Measurements from ENCODE around the gene SERPINA5. TPM values are rescaled to one million over a fixed set of nuclear protein-coding genes. Genes with fewer than 3 reads are reported as not detected.

Gene SERPINA5
- total RNA-seq, 2 experiments from 2014 or later = not detected

GRCh38 chr14:94545131-94545841 is 35.9 kb upstream of the SERPINA5 start:
- Mint-ChIP-seq H3K4me3 (no peak overlapping the region), H3K27ac (no peak overlapping the region), H3K36me3 (ENCODE audit: low read depth) (no peaks in the 10 kb centered on the region), H3K4me1 (ENCODE audit: low read depth) (no peaks in the 10 kb centered on the region), H3K9me3 (no peaks in the 10 kb centered on the region), H3K27me3 (peaks cover 12% of the 10 kb centered on the region)
- POLR2A ChIA-PET = no interaction called here
- intact Hi-C loops (cut with micrococcal nuclease) = no loop called here
- no peak for TF ChIP-seq CTCF (IDR thresholded peaks at IDR 0.05)
- DNase-seq (no peak), ATAC-seq (no peak)
- CTCF ChIA-PET = no interaction called here

GRCh38 chr14:94547151-94547680 is 34.0 kb upstream of the SERPINA5 start:
- intact Hi-C loops (cut with micrococcal nuclease) = no loop called here
- no peaks in the 10 kb centered on the region for H3K9me3 Mint-ChIP-seq

GRCh38 chr14:94547726-94548125 is 33.5 kb upstream of the SERPINA5 start:
- no peak for TF ChIP-seq CTCF (IDR thresholded peaks at IDR 0.05)
- CTCF ChIA-PET = interaction anchor here (1.8 kb wide), 1 partner anchor 114 kb away, joined by 7 read pairs; no protein-coding TSS in a partner anchor
- intact Hi-C loops (cut with micrococcal nuclease) = no loop called here
- Mint-ChIP-seq H3K4me3 (no peak overlapping the region), H3K9me3 (no peaks in the 10 kb centered on the region), H3K27me3 (peaks cover 19% of the 10 kb centered on the region), H3K27ac (no peak overlapping the region), H3K4me1 (ENCODE audit: low read depth) (no peaks in the 10 kb centered on the region), H3K36me3 (ENCODE audit: low read depth) (no peaks in the 10 kb centered on the region)
- ATAC-seq = no peak
- no peak for DNase-seq
- POLR2A ChIA-PET = no interaction called here

More at GRCh38 chr14:94547151-94547680, 34.0 kb upstream of the SERPINA5 start:
- DNase-seq = no peak
- CTCF ChIA-PET = no interaction called here
- TF ChIP-seq CTCF (IDR thresholded peaks at IDR 0.05) = no peak
- no peaks in the 10 kb centered on the region for H3K4me1 Mint-ChIP-seq (ENCODE audit: low read depth)
- H3K36me3 Mint-ChIP-seq (ENCODE audit: low read depth) = no peaks in the 10 kb centered on the region
- H3K4me3 Mint-ChIP-seq = no peak overlapping the region
- ATAC-seq = no peak
- H3K27me3 Mint-ChIP-seq = peaks cover 19% of the 10 kb centered on the region
- H3K27ac Mint-ChIP-seq = no peak overlapping the region
- POLR2A ChIA-PET = no interaction called here

- Mint-ChIP-seq H3K4me1 (ENCODE audit: low read depth) (no peaks in the 10 kb centered on the region), H3K36me3 (ENCODE audit: low read depth) (no peaks in the 10 kb centered on the region), H3K9me3 (no peaks in the 10 kb centered on the region), H3K27me3 (peaks cover 20% of the 10 kb centered on the region), H3K27ac (no peak overlapping the region), H3K4me3 (no peak overlapping the region)
- TF ChIP-seq CTCF (IDR thresholded peaks at IDR 0.05) = no peak
- intact Hi-C loops (cut with micrococcal nuclease) = no loop called here
- ATAC-seq (no peak), DNase-seq (no peak)
- ChIA-PET CTCF (interaction anchor here (0.6 to 1.8 kb wide), 16 partner anchors 8 to 416 kb away, joined by 3 to 12 read pairs (median 4); partner anchors contain the start of genes SERPINA12 and SERPINA4), POLR2A (no interaction called here)
These were observed 32.9 kb upstream of the SERPINA5 start for GRCh38 chr14:94548131-94548998.

Measured in activated CD8-positive, alpha-beta T cell treated with anti-CD3 and anti-CD28 coated beads for 36 hours (primary cell).